Germinal center (tissue), 1 donor: ENCODE data around the gene CD244.
"Not testable (repeated sequence)": the region's sequence is repeated elsewhere in the genome, so short reads cannot be mapped to it uniquely, and the experiment has no call there.

Experiments
- DNase-seq: peaks from one replicate; pipeline ENCODE4 v3.0.0; 2012; ENCODE audit warnings: mixed read lengths, low spot score

CD244 gene

DNA sequence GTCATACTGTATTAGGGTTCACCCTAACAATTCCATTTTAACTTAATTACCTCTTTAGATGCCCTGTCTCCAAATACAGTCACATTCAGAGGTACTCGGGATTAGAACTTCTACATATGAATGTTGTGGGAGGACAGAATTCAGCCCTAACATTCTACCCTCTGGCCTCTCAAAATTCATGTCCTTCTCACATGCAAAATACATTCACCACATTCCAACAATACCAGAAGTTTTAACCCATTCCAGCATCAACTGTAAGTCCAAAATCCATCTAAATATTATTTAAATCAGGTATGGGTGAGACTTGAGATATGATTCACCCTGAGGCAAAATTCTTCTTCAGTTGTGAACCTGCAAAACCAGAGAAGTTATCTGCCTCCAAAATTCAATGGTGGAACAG, 52.2 kb downstream of the CD244 start:
- no peak for DNase-seq

GRCh38 chr1:160808289-160808688, 54.4 kb downstream of the CD244 start:
- DNase-seq, result no peak

- DNase-seq, result no peak
These were observed 54.9 kb downstream of the CD244 start for GRCh38 chr1:160807738-160808137.

GRCh38 chr1:160807247-160807646, 55.4 kb downstream of the CD244 start:
- no peak for DNase-seq

GRCh38 chr1:160806784-160807183, 55.9 kb downstream of the CD244 start:
- DNase-seq, result no peak

GRCh38 chr1:160806109-160806665, 56.5 kb downstream of the CD244 start:
- no peak for DNase-seq

GRCh38 chr1:160801836-160802580, 60.7 kb downstream of the CD244 start:
- DNase-seq, result no peak

GRCh38 chr1:160800645-160801408, 61.9 kb downstream of the CD244 start:
- no peak for DNase-seq

DNA sequence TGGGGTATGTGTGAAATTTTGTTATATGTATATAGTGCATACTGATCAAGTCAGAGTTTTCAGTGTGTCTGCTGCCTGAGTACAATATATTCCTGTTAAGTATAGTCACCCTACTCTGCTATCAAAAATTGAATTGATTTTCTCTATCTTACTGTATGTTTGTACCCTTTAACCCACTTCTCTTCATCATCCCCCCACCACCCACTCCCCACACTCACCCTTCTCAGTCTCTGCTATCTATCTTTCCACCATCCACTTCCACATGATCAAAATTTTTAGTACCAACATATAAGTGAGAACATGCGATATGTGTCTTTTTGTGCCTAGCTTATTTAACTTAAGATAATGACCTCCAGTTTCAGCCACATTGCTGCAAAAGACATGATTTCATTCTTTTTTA, 62.5 kb downstream of the CD244 start:
- DNase-seq, result no peak

DNA sequence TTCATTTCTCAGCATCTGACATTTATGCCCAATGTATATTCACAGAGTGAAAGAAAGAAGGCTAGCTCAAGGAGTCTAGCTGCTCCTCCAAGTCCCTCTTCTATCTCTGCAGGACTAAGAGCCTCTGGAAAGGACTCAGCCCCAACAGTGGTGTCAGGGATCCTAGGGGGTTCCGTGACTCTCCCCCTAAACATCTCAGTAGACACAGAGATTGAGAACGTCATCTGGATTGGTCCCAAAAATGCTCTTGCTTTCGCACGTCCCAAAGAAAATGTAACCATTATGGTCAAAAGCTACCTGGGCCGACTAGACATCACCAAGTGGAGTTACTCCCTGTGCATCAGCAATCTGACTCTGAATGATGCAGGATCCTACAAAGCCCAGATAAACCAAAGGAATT, 63.0 kb downstream of the CD244 start:
- no peak for DNase-seq

DNA sequence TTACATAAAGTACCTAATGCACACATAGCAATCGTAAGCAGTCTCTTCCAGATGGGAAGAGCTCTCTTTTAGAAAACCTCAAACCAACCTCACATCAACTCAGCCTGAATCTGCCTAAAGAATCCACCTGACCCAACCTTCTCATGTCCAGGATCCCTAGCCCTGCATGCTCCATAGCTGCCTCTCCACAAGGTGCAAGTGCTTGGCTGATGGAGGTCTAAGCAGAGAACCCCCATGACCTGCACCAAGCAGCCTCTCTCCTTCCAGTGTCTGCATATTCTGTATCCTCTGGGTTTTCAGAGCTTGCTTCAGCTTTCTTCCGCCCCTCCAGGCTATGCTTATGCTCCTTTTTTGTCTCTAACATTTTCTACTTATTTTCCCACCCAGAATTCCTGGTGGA, 64.2 kb downstream of the CD244 start:
- DNase-seq, result no peak

DNA sequence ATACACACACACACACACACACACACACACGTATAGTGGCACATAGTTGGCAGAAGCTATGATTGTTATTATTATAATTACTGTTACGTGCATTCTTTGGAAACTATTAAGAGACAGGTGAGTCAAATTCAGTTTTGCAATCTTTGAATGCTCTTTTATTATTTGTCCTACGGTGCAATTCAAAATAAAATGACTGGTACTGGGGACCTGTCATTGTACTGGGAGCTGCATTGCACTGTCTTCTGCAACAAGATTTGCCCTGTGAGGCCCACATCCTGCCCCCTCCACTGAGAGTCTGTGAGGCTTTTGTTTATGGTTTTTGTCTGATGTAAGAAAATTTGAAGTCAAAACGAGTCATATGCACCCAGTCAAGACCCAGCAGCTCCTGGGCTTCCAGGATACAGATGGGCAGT, 64.8 kb downstream of the CD244 start:
- DNase-seq, result peak; percentile 30

GRCh38 chr1:160797271-160797709, 65.4 kb downstream of the CD244 start:
- DNase-seq, result no peak

DNA sequence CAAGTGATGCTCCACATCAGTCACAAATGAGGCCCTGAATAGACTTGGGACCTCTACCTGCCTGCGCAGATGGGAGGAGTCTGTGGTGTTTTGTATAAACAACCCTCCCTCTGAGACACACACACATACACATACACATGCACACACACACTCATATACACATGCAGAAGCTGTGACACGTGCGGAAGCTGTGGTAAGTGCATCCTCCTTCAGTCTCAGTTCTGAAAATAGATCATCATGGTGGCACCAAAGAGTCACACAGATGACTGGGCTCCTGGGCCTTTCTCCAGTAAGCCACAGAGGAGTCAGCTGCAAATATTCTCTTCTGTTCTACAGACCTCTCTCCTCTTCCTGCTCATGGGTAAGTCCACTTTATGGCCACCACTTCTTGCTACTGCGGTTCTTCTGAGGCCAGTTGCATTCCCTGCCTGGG, 66.7 kb downstream of the CD244 start, which contains the start of gene LY9:
TSS of gene LY9 (plus strand) at position 224 of the 433 bp plus-strand sequence. CDS start at position 238, 14 bp downstream.
- DNase-seq, result peak; percentile 77

GRCh38 chr1:160794376-160794775, 68.3 kb downstream of the CD244 start:
- no peak for DNase-seq

GRCh38 chr1:160789702-160790611, 72.7 kb downstream of the CD244 start:
- peak; percentile 89 for DNase-seq

- no peak for DNase-seq
These were observed 73.5 kb downstream of the CD244 start for GRCh38 chr1:160789051-160789701.

DNA sequence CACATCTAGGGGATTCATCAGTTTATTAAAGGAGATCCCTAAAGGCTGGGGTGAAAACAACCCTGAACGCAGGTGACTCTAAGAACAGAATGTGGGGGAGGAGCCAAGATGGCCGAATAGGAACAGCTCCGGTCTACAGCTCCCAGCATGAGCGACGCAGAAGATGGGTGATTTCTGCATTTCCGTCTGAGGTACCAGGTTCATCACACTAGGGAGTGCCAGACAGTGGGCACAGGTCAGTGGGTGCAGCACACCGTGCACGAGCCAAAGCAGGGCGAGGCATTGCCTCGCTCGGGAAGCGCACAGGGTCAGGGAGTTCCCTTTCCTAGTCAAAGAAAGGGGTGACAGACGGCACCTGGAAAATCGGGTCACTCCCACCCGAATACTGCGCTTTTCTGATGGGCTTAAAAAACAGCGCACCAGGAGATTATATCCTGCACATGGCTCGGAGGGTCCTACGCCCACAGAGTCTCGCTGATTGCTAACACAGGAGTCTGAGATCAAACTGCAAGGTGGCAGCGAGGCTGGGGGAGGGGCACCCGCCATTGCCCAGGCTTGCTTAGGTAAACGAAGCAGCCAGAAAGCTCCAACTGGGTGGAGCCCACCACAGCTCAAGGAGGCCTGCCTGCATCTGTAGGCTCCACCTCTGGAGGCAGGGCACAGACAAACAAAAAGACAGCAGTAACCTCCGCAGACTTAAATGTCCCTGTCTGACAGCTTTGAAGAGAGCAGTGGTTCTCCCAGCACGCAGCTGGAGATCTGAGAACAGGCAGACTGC, 79.5 kb downstream of the CD244 start:
- not testable (repeated sequence) for DNase-seq

DNA sequence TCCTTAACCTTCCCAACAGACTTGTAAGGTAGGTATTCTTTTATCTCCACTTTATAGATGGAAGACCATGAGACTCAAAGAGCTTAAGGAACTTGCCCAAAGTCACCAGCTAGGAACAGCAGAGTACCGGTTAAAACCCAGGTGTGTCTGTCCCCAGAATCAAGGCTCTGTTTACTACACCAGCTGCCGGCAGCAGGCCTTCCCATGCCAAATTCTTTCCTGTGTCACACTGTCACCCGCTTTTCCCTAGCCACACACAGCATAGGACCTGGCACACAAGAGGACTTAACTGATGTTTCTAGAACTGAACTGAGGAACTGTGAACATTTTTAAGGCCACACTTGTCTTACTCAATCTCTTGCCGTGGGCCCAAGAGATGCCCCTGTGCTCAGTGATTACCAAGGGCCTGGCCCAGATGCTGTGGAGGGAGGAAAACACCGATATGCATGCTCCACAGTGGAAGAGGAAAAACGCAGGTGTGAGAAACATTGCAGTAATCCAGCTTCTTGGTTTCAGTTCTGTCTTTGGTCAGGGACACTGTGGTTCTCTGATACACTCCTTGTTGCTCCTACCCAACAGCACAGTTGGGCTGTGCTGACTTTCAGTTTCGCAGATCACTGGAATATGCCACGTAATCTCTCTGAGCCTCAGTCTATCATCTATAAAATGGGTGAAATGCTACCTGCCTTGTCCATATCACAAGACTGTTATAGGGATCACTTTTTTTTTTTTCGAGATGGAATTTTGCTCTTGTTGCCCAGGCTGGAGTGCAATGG, 80.6 kb downstream of the CD244 start:
- DNase-seq, result peak; percentile 78
